Astrocyte of the hippocampus (primary cell): ENCODE results near the gene GPATCH8.
"Not testable (repeated sequence)": the region's sequence is repeated elsewhere in the genome, so short reads cannot be mapped to it uniquely, and the experiment has no call there.

Experiments used
- DNase-seq: peaks from one replicate; pipeline ENCODE4 v3.0.0; 2011; ENCODE audit warnings: low read depth, low spot score

GPATCH8 gene

GRCh38 chr17:44527954-44528353 lies 24.7 kb upstream of the GPATCH8 start:
- DNase-seq: no peak

- no peak for DNase-seq
Measured at GRCh38 chr17:44527102-44527501, 23.9 kb upstream of the GPATCH8 start.

GRCh38 chr17:44523672-44523972 lies 20.4 kb upstream of the GPATCH8 start:
- no peak for DNase-seq

- DNase-seq: peak; percentile 58
Measured at GRCh38 chr17:44522883-44523671, 19.9 kb upstream of the GPATCH8 start.

- no peak for DNase-seq
Measured at GRCh38 chr17:44518032-44518431, 14.8 kb upstream of the GPATCH8 start.

- peak; percentile 28 for DNase-seq
Measured at GRCh38 chr17:44511241-44512134, 8.3 kb upstream of the GPATCH8 start.

GRCh38 chr17:44506939-44507604 lies 3.9 kb upstream of the GPATCH8 start:
- DNase-seq: not testable (repeated sequence)

- DNase-seq: peak; percentile 43
Measured at GRCh38 chr17:44502598-44503146, 534 bp downstream of the GPATCH8 start.

GRCh38 chr17:44501866-44502375 lies 1.3 kb downstream of the GPATCH8 start:
- peak; percentile 28 for DNase-seq

- no peak for DNase-seq
Measured at GRCh38 chr17:44499722-44500121, 3.5 kb downstream of the GPATCH8 start.

- DNase-seq: no peak
Measured at GRCh38 chr17:44496815-44497214, 6.4 kb downstream of the GPATCH8 start.

GRCh38 chr17:44493339-44493738 lies 9.9 kb downstream of the GPATCH8 start:
- DNase-seq: no peak

GRCh38 chr17:44492706-44493272 lies 10.4 kb downstream of the GPATCH8 start:
- DNase-seq: no peak

- DNase-seq: no peak
Measured at GRCh38 chr17:44489581-44489980, 13.6 kb downstream of the GPATCH8 start.

- no peak for DNase-seq
Measured at GRCh38 chr17:44487170-44487569, 16.0 kb downstream of the GPATCH8 start.

GRCh38 chr17:44473367-44473766 lies 29.8 kb downstream of the GPATCH8 start:
- peak; percentile 37 for DNase-seq

GRCh38 chr17:44469676-44470075 lies 33.5 kb downstream of the GPATCH8 start:
- DNase-seq: no peak

- DNase-seq: no peak
Measured at GRCh38 chr17:44467108-44467507, 36.1 kb downstream of the GPATCH8 start.

- DNase-seq: peak; percentile 13
Measured at GRCh38 chr17:44466339-44466738, 36.9 kb downstream of the GPATCH8 start.

GRCh38 chr17:44465897-44466296 lies 37.3 kb downstream of the GPATCH8 start:
- no peak for DNase-seq

- DNase-seq: no peak
Measured at GRCh38 chr17:44465276-44465675, 37.9 kb downstream of the GPATCH8 start.
